HCEC 1CT (cell line): ENCODE measurements around the gene KNDC1.
"Not testable (repeated sequence)": the region's sequence is repeated elsewhere in the genome, so short reads cannot be mapped to it uniquely, and the experiment has no call there.

Experiments used
- DNase-seq: peaks from one replicate; pipeline ENCODE4 v3.0.0-alpha.2; 2017

Gene KNDC1

DNA sequence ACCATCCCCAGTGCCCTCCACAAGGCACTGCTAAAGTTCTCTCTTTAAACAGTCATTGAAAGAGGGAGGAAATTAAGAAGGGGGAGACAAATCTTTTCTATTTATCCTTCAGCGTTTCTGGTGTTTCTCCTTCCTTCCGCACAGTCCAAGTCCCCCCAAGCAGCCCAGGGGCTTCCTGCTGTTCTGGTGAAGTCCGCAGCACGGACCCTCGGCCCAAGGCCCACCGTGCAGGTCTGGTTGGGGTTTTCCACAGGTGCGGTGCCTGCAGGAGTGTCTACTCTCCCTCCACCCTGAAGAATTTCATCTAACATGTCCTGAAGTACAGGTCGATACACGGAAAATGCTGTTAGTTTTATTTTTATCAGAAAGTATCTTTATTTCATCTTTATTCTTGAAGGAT, 34.1 kb upstream of the KNDC1 start:
- no peak for DNase-seq

DNA sequence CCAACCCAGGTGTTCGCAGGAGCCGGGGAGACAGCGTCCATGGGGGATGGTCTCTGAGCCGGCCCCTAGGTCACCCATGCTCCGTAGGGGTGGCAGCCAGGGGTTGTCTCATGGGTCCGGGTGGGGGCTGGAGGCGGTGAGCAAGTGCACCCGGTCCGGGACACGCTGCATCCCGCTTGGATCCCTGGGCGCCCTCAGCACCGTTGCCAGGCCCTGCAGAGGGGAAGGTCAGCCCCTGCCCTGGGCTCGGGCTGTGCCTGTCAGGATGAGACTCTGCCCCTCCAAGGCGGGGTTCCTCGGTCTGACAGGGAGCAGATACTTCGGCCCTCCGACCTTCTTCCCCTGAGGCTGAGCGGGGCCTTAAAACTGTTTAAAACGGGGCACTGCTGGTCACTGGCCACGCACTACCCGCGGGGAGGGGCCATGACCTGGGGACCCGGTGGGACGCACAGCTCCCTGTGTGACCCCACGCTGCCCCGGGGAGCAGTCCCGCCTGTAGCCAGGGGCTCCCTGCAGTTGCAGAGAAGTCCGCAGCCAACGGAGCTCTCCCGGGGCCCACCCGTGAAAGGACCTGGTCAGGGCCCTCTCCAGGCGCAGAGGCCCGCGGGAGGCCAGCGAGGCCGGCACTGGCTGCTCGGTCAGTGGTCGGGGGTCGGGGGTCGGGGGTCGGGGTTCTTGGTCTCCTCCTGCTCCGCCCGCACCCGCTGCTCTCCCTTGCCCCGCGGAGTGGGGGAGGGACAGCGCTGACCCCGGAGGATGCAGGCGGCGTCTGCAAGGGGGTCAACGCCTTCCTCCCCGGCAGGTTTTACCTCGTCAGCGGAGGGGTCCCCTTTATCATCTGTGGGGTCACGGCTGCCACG, 33.4 kb upstream of the KNDC1 start:
- no peak for DNase-seq

DNA sequence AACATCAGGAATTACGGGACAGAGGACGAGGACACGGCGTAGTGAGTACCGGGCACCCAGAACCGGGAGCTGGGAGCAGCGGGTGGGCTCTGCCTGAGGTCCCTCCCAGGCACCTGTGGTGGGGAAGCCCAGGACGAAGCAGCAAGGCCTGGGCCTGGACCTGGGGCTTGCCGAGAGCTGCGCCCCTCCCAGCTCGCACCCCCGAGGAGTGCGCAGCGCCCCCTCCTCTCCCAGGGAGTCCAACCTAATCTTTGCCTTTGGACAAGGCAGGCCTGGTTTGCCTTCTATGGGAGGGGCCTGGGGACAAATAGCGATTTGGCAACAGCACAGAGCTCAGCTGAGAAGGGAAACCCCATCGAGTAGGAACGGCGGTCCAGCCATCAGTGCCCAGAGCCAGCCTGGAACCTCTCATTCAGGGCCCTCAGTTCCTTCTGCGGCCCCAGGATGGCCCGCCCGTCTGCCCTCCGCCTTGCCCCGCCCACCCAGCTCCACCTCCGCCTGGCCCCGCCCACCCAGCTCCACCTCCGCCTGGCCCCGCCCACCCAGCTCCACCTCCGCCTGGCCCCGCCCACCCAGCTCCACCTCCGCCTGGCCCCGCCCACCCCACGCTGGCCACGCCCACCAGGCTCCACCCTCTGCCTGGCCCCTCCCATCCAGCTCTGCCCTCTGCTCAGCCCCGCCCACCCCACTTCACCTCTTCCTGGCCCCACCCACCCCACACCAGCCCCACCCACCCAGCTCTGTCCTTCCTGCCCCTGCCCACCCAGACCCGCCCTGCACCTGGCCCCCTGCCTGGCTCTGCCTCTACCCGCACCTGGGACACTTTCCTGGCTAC, 32.5 kb upstream of the KNDC1 start:
- no peak for DNase-seq

DNA sequence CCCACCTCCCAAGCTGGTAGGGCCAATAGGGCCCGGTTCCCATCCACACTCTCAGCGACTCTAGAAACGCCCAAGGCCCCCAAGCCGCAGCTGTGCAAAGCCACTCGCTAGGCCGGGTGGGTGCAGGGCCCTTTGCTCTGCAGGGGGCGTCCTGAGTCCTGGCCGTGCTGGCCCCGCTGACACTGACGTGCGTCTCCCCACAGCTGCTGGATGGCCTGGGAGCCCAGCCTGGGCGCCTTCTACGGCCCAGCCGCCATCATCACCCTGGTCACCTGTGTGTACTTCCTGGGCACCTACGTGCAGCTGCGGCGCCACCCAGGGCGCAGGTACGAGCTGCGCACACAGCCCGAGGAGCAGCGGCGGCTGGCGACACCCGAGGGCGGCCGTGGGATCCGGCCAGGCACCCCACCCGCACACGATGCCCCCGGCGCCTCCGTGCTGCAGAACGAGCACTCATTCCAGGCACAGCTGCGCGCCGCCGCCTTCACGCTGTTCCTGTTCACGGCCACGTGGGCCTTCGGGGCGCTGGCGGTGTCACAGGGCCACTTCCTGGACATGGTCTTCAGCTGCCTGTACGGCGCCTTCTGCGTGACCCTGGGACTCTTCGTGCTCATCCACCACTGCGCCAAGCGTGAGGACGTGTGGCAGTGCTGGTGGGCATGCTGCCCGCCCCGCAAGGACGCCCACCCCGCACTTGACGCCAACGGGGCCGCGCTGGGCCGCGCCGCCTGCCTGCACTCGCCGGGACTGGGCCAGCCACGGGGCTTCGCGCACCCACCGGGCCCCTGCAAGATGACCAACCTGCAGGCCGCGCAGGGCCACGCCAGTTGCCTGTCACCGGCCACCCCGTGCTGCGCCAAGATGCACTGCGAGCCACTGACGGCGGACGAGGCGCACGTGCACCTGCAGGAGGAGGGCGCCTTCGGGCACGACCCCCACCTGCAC, 31.6 kb upstream of the KNDC1 start:
- DNase-seq, result no peak

DNA sequence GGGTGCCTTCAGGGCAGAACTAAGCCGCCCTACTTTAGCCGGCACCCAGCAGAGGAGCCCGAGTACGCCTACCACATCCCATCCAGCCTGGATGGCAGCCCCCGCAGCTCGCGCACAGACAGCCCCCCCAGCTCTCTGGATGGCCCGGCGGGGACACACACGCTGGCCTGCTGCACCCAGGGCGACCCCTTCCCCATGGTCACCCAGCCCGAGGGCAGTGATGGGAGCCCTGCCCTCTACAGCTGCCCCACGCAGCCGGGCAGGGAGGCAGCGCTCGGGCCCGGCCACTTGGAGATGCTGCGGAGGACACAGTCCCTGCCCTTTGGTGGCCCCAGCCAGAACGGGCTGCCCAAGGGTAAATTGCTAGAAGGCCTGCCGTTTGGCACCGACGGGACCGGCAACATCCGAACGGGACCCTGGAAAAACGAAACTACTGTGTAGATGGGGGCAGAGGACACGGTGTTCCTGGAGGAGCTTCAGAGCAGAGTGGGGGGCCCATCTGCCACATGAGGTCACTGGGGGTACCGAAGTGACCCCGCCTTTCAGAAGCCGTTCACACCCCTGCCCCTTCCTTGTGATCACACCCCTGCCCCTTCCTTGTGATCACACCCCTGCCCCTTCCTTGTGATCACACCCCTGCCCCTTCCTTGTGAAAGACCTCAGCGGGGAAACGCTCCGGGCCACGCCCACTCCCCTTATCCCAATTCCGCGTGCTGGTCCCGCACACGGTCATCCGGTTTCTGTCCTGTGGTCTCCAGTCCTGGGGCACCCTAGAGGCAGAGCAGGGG, 30.8 kb upstream of the KNDC1 start:
- no peak for DNase-seq

DNA sequence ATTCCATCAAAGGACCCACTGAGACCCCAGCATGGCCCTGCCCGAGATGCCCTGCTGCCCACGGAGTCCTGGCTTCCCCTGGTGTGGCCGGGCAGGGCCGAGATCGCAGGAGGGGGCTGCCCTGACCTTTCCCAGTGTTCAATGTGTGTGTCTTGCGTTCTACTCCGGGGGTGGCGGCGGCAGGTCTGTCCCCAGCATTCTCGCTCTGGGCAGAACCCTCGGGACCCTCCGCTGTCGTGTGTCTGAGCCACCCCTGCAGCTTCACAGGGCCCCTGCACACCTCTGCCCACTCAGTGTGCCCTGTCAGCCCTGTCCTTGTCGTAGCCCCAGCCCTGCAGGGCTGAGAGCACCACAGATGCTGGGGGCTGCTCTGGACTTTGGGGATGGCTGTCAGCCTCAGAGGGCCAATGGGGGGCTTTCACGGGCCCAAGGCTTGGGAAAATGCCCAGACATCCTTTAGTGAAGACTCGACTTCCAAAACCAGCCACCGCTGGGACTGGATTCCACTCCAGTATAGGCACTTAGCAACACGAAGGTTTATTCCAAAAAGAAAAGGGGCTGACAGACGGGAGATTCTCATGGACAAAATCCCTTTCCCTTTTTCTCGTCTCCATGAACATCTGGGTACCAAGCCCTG, 30.0 kb upstream of the KNDC1 start:
- no peak for DNase-seq

DNA sequence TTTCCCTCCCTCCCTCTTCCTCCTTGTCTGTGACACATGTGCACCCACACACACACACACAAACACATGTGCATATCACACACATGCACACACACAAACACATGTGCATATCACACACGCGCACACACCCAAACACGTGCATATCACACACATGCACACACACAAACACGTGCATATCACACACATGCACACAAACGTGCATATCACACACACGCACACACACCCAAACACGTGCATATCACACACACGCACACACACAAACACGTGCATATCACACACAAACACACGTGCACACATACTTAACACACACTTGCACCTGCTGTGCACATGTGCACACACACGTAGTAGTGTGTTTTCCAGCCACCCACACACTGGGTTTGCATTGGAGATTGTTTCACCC, 29.4 kb upstream of the KNDC1 start:
- DNase-seq, result no peak

DNA sequence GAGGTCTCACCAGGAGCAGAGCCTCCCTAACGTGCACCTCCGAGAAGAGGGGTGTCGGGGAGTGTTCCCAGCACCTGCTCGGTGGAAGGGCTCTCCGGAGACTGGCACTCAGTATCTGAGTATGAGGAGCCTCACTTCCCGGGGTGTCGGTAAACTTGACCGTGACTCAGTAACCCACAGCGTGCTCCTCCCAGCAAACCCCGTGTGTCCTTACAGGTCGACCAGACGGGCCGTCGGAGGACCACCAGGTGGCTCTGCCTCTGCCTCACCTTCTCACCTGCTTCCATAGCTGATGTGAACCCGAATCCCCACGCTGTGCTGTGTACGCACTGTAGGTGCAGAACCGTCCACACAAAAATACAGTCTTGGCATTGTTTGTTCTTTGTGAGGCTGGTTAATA, 29.0 kb upstream of the KNDC1 start:
- no peak for DNase-seq

DNA sequence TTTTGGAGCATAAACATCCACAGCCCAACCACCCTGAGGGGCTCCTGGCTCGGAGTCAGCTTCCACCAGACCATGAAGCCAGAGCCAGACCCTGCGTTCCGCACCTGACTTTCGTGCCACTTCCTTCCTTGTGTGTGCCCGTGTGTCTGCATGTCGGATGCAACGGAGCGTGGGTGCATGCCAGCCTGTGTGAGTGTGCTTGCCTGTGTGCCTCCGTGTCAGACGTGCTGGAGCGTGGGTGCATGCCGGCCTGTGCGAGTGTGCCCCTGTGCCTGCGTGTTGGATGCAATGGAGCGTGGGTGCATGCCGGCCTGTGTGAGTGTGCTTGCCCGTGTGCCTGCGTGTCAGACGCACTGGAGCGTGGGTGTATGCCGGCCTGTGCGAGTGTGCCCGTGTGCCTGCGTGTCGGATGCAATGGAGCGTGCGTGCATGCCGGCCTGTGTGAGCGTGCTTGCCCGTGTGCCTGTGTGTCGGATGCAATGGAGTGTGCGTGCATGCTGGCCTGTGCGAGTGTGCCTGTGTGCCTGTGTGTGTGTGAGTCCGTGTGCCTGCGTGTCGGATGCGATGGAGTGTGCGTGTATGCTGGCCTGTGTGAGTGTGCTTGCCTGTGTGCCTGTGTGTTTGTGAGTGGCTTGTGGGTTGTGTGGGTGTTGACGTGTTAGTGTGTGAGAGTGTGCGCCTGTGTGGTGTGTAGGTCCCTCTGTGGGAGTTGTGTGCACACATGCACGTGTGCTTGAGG, 28.1 kb upstream of the KNDC1 start:
- DNase-seq, result no peak

DNA sequence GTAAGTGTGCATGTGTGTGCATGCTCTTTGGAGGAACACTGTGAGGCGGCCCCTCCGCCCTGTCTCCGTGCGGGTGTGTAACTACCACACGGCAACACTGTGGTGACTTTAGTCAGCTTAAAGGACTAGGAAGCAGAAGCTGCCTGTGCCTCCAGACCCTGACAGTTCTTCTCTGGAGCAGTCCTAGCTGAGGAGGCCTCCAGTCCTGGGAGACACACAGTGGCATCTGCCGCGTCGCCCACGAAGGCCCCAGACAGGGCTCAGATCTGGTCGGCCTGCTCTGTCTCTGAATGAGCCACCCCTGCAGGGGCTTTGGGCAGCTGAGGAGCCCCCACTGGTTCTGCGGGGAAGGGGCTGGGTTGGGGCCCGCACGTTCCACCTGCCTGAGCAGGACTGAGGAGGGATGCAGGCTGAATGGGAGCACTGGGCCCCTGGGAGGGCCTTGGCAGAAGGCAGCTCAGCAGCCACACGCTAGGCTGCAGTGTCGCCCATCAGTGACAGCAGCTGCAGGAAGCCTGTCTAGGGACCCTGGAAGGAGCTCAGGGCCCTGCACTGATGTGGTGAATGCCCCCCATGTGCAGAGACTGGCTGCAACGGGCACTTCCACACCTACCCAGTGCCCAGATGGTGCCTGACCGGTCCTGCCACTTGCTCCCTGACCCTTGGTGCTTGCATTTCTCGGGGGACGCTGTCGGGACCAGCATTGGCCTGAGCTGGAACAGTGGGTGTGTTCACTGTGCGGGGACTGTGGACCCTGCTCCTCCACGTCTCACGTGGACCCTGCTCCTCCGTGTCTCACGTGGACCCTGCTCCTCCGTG, 27.3 kb upstream of the KNDC1 start:
- DNase-seq, result no peak

DNA sequence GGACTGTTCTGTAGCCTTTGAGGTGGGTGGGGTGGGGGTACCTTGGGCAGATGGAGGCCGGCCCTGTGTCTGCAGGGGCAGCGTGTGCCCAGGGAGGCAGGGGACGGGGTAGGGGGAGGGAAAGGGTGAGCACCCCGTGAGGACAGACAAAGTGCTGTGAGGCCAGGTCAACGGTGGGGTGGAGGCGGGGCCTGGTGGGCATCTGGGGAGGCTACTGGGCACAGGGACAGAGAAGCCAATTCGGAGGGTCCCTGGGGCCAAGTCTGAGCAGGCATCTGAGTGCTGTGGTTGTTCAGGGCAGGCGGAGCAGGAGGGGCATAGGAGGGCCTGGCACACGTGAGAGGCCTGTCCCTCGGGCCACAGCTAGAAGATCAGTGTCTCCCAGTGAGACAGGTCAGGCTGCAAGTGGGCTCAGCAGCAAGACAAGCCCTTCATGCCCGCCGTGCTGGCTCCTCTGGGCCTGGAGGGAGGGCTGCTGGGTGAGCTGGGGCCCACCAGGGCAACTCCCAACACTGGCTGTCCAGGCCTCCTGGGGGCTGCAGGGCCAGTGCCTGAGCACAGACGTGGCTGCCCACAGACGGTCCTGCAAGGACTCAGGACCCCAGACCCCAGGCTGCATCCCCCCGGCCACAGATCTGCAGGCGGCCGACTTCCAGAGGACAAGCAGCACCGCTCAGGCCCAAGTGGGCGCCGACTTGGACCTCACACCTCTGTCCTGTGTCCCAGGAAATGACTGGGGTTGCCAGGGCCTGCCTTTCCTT, 26.4 kb upstream of the KNDC1 start:
- DNase-seq, result no peak

DNA sequence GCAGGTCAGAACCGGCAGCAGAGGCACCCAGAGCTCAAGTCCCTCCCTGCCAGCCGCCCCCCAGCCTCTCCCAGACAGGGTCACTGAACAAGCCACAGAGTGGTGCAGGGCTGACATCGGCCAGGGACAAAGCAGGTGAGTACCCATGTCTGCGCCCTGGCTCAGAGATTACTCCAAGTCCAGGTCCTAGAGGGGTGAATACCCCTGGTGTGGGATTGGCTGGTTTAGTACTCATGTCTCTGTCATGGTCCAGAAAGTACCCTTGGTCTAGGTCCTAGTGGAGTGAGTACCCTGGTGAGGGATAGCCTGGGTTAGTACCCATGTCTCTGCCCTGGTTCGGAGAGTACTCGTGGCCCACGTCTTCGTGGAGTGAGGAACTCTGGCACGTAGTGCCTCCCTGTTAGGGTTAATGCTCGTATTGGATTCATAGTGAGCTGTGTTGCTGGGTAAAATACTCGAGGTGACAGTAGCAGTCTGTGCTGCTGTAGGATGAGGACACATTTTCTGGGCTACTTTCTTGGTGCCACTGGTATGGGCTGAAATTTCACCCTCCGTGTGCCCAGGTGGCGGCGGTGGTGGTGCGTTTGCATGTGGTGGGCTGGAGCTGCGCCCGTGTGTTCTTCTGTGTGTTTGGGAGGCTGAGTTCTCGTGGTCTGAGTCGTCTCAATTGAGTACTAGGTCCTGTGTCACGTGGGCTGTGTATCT, 25.5 kb upstream of the KNDC1 start:
- DNase-seq, result no peak

DNA sequence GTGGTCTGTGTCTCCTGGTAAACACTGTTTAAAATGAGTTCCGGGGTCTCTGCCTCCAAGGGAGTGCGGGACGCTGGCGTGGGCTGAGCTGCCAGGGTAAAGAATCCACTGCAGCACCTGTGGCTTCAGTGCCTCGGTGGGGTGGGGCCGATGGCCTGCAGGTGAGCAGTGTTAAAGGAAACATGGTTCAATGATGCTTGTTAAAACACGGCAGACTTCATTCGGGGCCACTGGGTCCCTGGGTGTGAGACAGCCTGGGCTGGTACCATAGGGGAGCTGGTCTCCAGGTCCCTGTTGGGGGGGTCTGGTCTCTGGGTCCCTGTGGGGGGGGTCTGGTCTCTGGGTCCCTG, 24.9 kb upstream of the KNDC1 start:
- DNase-seq, result no peak

DNA sequence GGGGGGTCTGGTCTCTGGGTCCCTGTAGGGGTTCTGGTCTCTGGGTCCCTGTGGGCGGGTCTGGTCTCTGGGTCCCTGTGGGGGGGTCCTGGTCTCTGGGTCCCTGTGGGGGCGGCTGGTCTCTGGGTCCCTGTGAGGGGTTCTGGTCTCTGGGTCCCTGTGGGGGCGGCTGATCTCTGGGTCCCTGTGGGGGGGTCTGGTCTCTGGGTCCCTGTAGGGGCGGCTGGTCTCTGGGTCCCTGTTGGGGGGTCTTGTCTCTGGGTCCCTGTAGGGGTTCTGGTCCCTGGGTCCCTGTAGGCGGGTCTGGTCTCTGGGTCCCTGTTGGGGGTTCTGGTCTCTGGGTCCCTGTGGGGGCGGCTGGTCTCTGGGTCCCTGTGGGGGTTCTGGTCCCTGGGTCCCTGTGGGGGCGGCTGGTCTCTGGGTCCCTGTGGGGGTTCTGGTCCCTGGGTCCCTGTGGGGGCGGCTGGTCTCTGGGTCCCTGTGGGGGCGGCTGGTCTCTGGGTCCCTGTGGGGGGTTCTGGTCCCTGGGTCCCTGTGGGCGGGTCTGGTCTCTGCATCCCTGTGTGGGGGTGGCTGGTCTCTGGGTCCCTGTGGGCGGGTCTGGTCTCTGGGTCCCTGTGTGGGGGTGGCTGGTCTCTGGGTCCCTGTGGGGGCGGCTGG, 22.4 kb upstream of the KNDC1 start:
- not testable (repeated sequence) for DNase-seq

DNA sequence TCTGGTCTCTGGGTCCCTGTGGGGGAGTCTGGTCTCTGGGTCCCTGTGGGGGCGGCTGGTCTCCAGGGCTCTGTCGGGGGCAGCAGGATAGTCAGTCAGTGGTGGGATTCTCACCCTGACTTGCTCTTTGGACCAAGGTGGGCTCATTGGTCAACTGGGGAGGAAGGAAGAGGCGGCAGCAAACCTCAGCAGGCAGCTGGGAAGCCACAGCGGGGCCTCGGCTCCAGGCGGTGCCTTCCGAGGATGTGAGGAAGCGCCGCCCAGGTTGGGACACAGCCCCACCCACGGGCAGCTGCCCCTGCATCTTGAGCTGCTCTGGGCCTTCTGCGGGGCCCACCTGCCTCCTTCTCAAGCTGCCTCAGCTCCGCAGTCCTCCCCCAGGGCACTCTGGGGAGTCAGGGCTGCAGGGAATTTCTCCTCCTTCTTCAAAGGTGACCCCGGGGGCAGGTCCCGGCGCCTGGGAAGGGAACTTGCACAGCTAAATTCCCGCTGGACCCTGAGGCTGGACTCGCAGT, 20.4 kb upstream of the KNDC1 start:
- DNase-seq, result no peak

DNA sequence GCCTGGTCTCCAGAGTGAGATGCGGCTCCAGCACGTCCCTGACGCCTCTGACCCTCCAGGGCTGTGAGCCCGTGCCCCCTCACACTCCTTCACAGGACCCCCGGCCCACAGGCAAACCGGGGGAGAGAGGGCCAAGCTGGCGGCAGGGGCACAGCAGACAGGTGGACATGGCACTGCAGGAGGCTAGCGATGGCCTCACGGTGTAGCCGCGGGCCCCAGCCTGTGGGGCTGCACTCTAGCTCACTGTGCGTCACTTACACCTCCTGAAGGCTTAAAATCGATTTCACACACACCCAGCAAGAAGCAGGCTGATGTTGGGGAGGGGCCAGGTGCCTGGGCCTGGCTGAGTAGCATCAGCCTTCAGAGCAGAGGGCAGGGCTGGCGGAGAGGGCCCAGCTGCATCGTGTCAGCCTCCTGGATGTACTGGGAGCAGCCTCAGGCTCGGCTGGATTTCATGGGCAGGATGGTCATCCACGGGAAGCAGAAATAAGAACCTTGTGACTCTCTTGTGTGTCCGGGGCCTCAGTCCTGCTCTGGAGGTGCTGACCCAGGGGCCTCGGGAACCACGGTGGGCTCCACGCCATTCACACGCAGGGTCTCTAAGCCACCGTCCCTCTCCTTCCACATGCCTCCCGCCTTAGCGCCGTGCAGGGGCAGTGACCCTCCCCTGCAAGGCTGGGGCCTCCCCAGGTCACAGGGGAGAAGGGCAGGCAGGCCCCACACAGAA, 19.4 kb upstream of the KNDC1 start:
- no peak for DNase-seq
